RWPE2 (cell line): ENCODE measurements around the gene ADCY2.

ENCODE experiments used
- ATAC-seq: fragments of 200-7000 bp; cut with Tn5 transposase; 3 replicates; pipeline ENCODE4 v1.9.1; 2021; ENCODE audit warnings: low read depth
- DNase-seq: peaks from one replicate; pipeline ENCODE4 v3.0.0-alpha.2; 2020; ENCODE audit warnings: low spot score
- H3K27ac ChIP-seq: fragments of 450-650 bp; 2 replicates; pipeline ENCODE4 v1.5.1; 2017; ENCODE audit warnings: mild to moderate bottlenecking; ENCODE audit not compliant: poor library complexity, severe bottlenecking
- H3K27me3 ChIP-seq: fragments of 250-450 bp; sonication (Bioruptor Pico); 2 replicates; pipeline ENCODE4 v1.5.1; 2021; ENCODE audit warnings: mild to moderate bottlenecking, moderate library complexity; ENCODE audit not compliant: insufficient read depth, poor library complexity, severe bottlenecking
- H3K36me3 ChIP-seq: fragments of 250-450 bp; sonication (Bioruptor Pico); 2 replicates; pipeline ENCODE4 v1.5.1; 2020; ENCODE audit warnings: low read depth, mild to moderate bottlenecking, moderate library complexity
- H3K4me1 ChIP-seq: fragments of 250-450 bp; sonication (Bioruptor Pico); 2 replicates; pipeline ENCODE4 v1.5.1; 2021; ENCODE audit warnings: mild to moderate bottlenecking, moderate library complexity; ENCODE audit not compliant: insufficient read depth, poor library complexity, severe bottlenecking
- H3K4me3 ChIP-seq: fragments of 250-450 bp; sonication (Bioruptor Pico); 2 replicates; pipeline ENCODE4 v1.5.1; 2021; ENCODE audit warnings: mild to moderate bottlenecking, moderate library complexity; ENCODE audit not compliant: severe bottlenecking
- H3K9me3 ChIP-seq: fragments of 250-450 bp; sonication (Bioruptor Pico); 2 replicates; pipeline ENCODE4 v1.5.1; 2021; ENCODE audit warnings: mild to moderate bottlenecking, moderate library complexity; ENCODE audit not compliant: severe bottlenecking
- TF ChIP-seq, protein P1 (sequence below): fragments of 450-650 bp; IDR thresholded peaks from one replicate; pipeline ENCODE4 v1.5.1; 2017; ENCODE audit warnings: mild to moderate bottlenecking, moderate library complexity; ENCODE audit not compliant: poor library complexity, severe bottlenecking

Gene ADCY2

DNA sequence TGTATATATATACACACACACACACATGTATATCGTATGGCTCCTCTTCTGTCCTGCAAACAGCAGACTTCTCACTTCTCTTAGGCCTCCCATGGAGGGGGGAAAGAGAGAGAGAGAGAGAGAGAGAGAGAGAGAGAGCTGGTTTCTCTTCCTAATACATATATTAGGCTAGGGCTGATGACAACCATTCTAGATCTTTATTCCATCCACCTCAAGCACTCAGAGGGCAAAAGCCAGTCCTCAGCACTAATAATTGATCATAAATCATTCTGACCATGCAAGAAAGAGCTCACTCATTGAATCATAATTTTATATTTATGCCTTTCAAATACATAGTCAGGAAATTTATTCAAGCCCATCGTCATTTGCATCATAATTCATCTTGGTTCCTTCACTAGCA lies 408.0 kb downstream of the ADCY2 start:
- ATAC-seq (no peak), DNase-seq (no peak)
- H3K9me3 ChIP-seq = no peaks in the 10 kb centered on the region
- H3K36me3 ChIP-seq = no peaks in the 10 kb centered on the region
- TF ChIP-seq, protein P1, sequence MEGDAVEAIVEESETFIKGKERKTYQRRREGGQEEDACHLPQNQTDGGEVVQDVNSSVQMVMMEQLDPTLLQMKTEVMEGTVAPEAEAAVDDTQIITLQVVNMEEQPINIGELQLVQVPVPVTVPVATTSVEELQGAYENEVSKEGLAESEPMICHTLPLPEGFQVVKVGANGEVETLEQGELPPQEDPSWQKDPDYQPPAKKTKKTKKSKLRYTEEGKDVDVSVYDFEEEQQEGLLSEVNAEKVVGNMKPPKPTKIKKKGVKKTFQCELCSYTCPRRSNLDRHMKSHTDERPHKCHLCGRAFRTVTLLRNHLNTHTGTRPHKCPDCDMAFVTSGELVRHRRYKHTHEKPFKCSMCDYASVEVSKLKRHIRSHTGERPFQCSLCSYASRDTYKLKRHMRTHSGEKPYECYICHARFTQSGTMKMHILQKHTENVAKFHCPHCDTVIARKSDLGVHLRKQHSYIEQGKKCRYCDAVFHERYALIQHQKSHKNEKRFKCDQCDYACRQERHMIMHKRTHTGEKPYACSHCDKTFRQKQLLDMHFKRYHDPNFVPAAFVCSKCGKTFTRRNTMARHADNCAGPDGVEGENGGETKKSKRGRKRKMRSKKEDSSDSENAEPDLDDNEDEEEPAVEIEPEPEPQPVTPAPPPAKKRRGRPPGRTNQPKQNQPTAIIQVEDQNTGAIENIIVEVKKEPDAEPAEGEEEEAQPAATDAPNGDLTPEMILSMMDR = no peak
- H3K27me3 ChIP-seq = no peaks in the 10 kb centered on the region
- H3K27ac ChIP-seq = no peak overlapping the region
- H3K4me3 ChIP-seq = no peak overlapping the region
- H3K4me1 ChIP-seq = no peaks in the 10 kb centered on the region

DNA sequence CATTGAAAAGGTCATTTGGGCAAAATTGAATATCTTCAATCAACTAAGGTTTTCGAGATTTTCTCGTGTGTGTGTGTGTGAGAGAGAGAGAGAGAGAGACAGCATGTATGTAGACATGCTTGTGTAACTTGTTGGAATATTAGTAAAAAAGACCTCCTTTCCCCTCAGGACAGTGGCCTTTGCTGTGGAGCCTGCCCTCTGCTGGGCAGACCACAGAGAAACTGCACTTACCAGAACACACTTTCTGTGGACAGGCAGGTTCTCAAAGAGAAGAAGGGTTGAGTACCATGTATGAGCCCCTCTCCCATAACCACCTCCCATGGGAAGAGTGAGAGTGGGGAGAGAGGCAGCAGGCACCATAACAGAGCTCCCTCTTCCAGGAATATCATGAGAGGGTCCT lies 409.4 kb downstream of the ADCY2 start:
- DNase-seq (no peak), ATAC-seq (no peak)
- Histone ChIP-seq H3K36me3 (no peaks in the 10 kb centered on the region), H3K4me3 (no peak overlapping the region), H3K4me1 (no peaks in the 10 kb centered on the region), H3K27me3 (no peaks in the 10 kb centered on the region), H3K9me3 (no peaks in the 10 kb centered on the region), H3K27ac (no peak overlapping the region)
- TF ChIP-seq, protein P1 = peak; percentile 14

DNA sequence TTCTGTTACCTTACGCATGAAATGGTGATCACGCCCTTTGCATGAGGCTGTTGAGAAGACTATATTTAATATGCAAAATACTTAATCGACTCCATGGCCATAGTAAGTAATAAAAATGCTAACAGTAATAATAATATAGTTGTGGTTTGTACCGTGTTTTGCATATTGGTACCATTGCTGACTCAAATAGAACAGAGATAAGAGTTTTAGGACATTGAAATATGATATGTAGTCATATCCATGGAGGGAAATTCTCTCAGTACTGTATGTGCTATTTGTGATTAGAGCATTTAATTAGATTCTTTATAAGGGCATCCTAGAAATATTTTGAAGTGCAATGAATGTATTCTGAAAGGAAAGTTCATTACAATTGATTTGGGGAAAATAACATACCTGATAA lies 413.1 kb downstream of the ADCY2 start:
- Histone ChIP-seq H3K9me3 (no peaks in the 10 kb centered on the region), H3K4me1 (no peaks in the 10 kb centered on the region), H3K27ac (no peak overlapping the region), H3K27me3 (no peaks in the 10 kb centered on the region), H3K4me3 (no peak overlapping the region), H3K36me3 (no peaks in the 10 kb centered on the region)
- ATAC-seq = no peak
- no peak for DNase-seq
- TF ChIP-seq, protein P1 = no peak

DNA sequence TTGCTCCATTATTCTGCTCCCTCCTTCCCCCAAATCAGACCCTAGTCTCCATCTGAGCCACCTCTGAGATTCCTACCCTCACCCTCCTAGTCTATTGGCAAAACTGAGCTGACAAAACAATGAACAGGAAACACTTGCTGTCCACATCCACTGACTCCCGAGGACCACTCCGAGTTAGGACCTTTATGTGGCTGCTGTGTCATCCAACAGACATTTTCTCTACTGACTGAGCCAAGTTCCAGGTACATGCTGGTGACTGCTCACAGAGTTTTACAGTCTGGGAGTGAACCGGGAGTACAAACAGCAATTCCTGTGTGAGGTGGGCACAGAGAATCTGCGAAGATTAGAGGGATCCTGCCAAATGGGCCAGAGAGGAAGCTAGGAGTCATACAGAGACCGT lies 415.8 kb downstream of the ADCY2 start:
- DNase-seq (no peak), ATAC-seq (no peak)
- Histone ChIP-seq H3K4me1 (no peaks in the 10 kb centered on the region), H3K4me3 (no peak overlapping the region), H3K27me3 (peaks cover 7% of the 10 kb centered on the region), H3K36me3 (no peaks in the 10 kb centered on the region), H3K27ac (no peak overlapping the region), H3K9me3 (no peaks in the 10 kb centered on the region)
- TF ChIP-seq, protein P1 = no peak

DNA sequence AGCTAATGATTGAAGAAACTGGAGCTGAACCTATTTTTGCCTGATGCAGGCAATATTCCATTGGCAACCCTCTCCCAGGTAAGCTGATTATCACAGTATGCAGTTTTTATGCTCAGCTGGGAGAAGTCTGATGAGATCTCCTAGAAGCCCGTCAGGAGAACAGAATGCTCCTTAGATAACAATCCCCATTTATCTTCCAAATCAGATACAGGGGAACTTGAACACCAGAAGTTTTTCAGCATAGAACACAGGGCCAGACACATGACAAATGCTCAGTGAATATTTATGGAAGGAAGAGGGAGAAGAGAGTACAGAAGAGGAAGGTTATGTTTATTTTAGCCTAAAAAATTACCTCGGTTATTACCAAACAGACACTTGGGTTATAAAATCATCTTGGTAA lies 417.1 kb downstream of the ADCY2 start:
- no peak overlapping the region for H3K4me3 ChIP-seq
- no peak for DNase-seq
- H3K4me1 ChIP-seq = no peaks in the 10 kb centered on the region
- no peaks in the 10 kb centered on the region for H3K36me3 ChIP-seq
- H3K9me3 ChIP-seq = no peaks in the 10 kb centered on the region
- no peak overlapping the region for H3K27ac ChIP-seq
- TF ChIP-seq, protein P1 = no peak
- ATAC-seq = no peak
- H3K27me3 ChIP-seq = peaks cover 10% of the 10 kb centered on the region
